Spleen (tissue), 11 donors: ENCODE measurements around the gene RTN4RL2. TPM values are rescaled to one million over a fixed set of nuclear protein-coding genes. Genes with fewer than 3 reads are reported as not detected.
A peak's percentile ranks its signal among the peaks of the same experiment; 100 is the strongest.

Experiments
- DNase-seq: peaks from one replicate; pipeline ENCODE4 v3.0.0-alpha.2; 2020
- H3K27ac ChIP-seq, 8 donors: fragments of 200-600 bp; sonication (generic) in 7 of 8; 1 replicate in 4 of 8; 2 replicates in 4 of 8; pipeline versions ENCODE4 v1.5.0 to v1.8.0; 2016 to 2021; ENCODE audit warnings: inconsistent platforms in 4 of 8, mild to moderate bottlenecking in 4 of 8, moderate library complexity in 1 of 8
- H3K27me3 ChIP-seq, 7 donors: fragments of 200-600 bp; sonication (generic) in 6 of 7; replicated peaks in 1 of 7; 1 replicate in 4 of 7; 2 replicates in 3 of 7; pipeline versions ENCODE4 v1.5.0 to v1.8.0; 2016 to 2021; ENCODE audit warnings: inconsistent platforms in 3 of 7, mild to moderate bottlenecking in 1 of 7
- H3K36me3 ChIP-seq, 6 donors: fragments of 200-600 bp; sonication (generic) in 5 of 6; 1 replicate in 4 of 6; 2 replicates in 2 of 6; pipeline versions ENCODE4 v1.5.0 to v1.8.0; 2016 to 2021; ENCODE audit warnings: inconsistent platforms in 2 of 6
- H3K4me1 ChIP-seq, 6 donors: fragments of 200-600 bp; sonication (generic) in 5 of 6; 1 replicate in 3 of 6; 2 replicates in 3 of 6; pipeline versions ENCODE4 v1.5.0 to v1.8.0; 2016 to 2021; ENCODE audit warnings: inconsistent platforms in 3 of 6
- H3K4me3 ChIP-seq, 8 donors: fragments of 200-600 bp; sonication (generic) in 7 of 8; 1 replicate in 4 of 8; 2 replicates in 4 of 8; pipeline versions ENCODE4 v1.5.0 to v1.8.0; 2016 to 2021; ENCODE audit warnings: inconsistent platforms in 4 of 8, mild to moderate bottlenecking in 4 of 8, moderate library complexity in 2 of 8
- H3K9me3 ChIP-seq, 8 donors: fragments of 200-600 bp; sonication (generic) in 7 of 8; 1 replicate in 4 of 8; 2 replicates in 4 of 8; pipeline versions ENCODE4 v1.5.0 to v1.8.0; 2016 to 2021; ENCODE audit warnings: inconsistent platforms in 4 of 8
- CTCF ChIP-seq, 11 experiments: fragments of 200-600 bp in 7 of 11; fragments of 450-650 bp in 4 of 11; sonication (generic) in 4 of 11; IDR thresholded peaks in 8 of 11; conservative IDR thresholded peaks in 3 of 11; 1 replicate in 7 of 11; 2 replicates in 4 of 11; pipeline versions ENCODE4 v1.4.0 to v1.8.0; 2016 to 2021; ENCODE audit warnings: antibody characterized with exemption in 11 of 11, inconsistent platforms in 4 of 11, mild to moderate bottlenecking in 1 of 11
- POLR2A ChIP-seq, 3 donors: fragments of 450-650 bp; IDR thresholded peaks; one replicate each; pipeline ENCODE4 v1.5.1; 2017; ENCODE audit warnings: antibody characterized with exemption in 3 of 3, mild to moderate bottlenecking in 1 of 3
- POLR2AphosphoS5 ChIP-seq, 3 donors: sonication (generic); formaldehyde crosslinking; IDR thresholded peaks; one replicate each; pipeline ENCODE4 v1.5.1; 2017; ENCODE audit warnings: antibody characterized with exemption in 3 of 3
- WGBS, 5 donors: extraction: QIAGEN DNeasy Blood & Tissue Kit in 3 of 5; methylation state at CpG; one replicate each; pipeline versions ENCODE4 v1.1.5 to v1.1.7; 2013 to 2018; 5-methylcytosine and 5-hydroxymethylcytosine counted together
- intact Hi-C: fragments of 100-400 bp; cut with DNase I; formaldehyde crosslinking; loops from one replicate; pipeline ENCODE4 v1.15.0; 2023; ENCODE audit warnings: low total_unique reads
- polyA plus RNA-seq, 3 donors: library from polyadenylated mRNA; stranded (reverse); fragments of 200-250 nt; gene quantifications; one replicate each; pipeline ENCODE4 v1.2.1, GENCODE V29; 2013
- total RNA-seq, 7 donors: library from RNA; depleted of rRNA in 3 of 7; stranded (reverse); fragments of >200 nt in 3 of 7; fragmentation: NEBNext Ultra II Directional in 4 of 7; extraction: Animal tissue kit (Norgen Biotek cat#: 25700) in 4 of 7; gene quantifications; one replicate each; pipeline versions ENCODE4 v1.1.0 to v1.2.1, GENCODE V29; 2016 to 2021
- donor health status: healthy with polysubstance abuse.
- donor health status: DM: no; HTN: no; CAD: no; lungs with moderate emphysema.
- donor health status: DM: no; HTN: no; CAD: no.
- donor health status: Bipolar disorder and iron deficiency.
- donor health status: healthy.
- donor health status: DM: no; HTN: no; CAD: no.
- donor health status: DM: yes; HTN: yes; CAD: no.

The RTN4RL2 gene
- total and polyA plus RNA-seq, 10 donors, result 0.15 to 2.0 (median 0.44) TPM

- TF ChIP-seq POLR2AphosphoS5 (IDR thresholded peaks at IDR 0.05) (no peak), CTCF (IDR thresholded peaks at IDR 0.05 in 8 of 11, conservative IDR thresholded peaks at IDR 0.05 in 3 of 11) (no peak), POLR2A (IDR thresholded peaks at IDR 0.05) (no peak)
- intact Hi-C loops, result no loop called here
Measured at GRCh38 chr11:57475671-57476046, 15.3 kb downstream of the RTN4RL2 start.

GRCh38 chr11:57476047-57476756 is 15.9 kb downstream of the RTN4RL2 start:
- WGBS, 5 donors, result 2 to 7% (median 5%) methylated on average over 18 to 80 of the region's 80 CpGs
- Histone ChIP-seq H3K27ac (peak overlapping the region in 3 of 8 donors; percentile 12 to 42 (median 16)), H3K9me3 (no peaks in the 10 kb centered on the region), H3K4me3 (peak overlapping the region; percentile 33 to 77 (median 49)), H3K4me1 (peaks cover 8 to 43% (median 36%) of the 10 kb centered on the region in 6 donors), H3K36me3 (no peaks in the 10 kb centered on the region), H3K27me3 (peaks cover 0 to 51% (median 13%) of the 10 kb centered on the region in 7 donors)
- DNase-seq, result peak; percentile 87
- TF ChIP-seq POLR2AphosphoS5 (IDR thresholded peaks at IDR 0.05), result peak in 1 of 3 donors; percentile 35
- no peak for TF ChIP-seq POLR2A (IDR thresholded peaks at IDR 0.05)
- no peak for TF ChIP-seq CTCF (IDR thresholded peaks at IDR 0.05 in 8 of 11, conservative IDR thresholded peaks at IDR 0.05 in 3 of 11)
- intact Hi-C loops, result no loop called here

More at GRCh38 chr11:57475671-57476046, 15.3 kb downstream of the RTN4RL2 start:
- Histone ChIP-seq H3K9me3 (no peaks in the 10 kb centered on the region), H3K27me3 (peaks cover 0 to 51% (median 13%) of the 10 kb centered on the region in 7 donors), H3K4me1 (peaks cover 8 to 41% (median 36%) of the 10 kb centered on the region in 6 donors), H3K4me3 (peak overlapping the region in 6 of 8 donors; percentile 47 to 77 (median 51)), H3K27ac (no peak overlapping the region), H3K36me3 (no peaks in the 10 kb centered on the region)
- 66 to 88% (median 73%) methylated on average over 5 of the region's 5 CpGs for WGBS, 5 donors
- DNase-seq, result no peak

- Histone ChIP-seq H3K27me3 (peaks cover 0 to 55% (median 13%) of the 10 kb centered on the region in 7 donors), H3K36me3 (no peaks in the 10 kb centered on the region), H3K27ac (peak overlapping the region in 3 of 8 donors; percentile 12 to 42 (median 16)), H3K9me3 (no peaks in the 10 kb centered on the region), H3K4me1 (peaks cover 8 to 50% (median 39%) of the 10 kb centered on the region in 6 donors), H3K4me3 (peak overlapping the region; percentile 33 to 77 (median 49))
- intact Hi-C loops, result no loop called here
- 8 to 15% (median 9%) methylated on average over 20 to 27 of the region's 27 CpGs for WGBS, 5 donors
- DNase-seq, result peak; percentile 84
- TF ChIP-seq CTCF (IDR thresholded peaks at IDR 0.05 in 8 of 11, conservative IDR thresholded peaks at IDR 0.05 in 3 of 11) (peak in 9 of 11 experiments; percentile 17 to 71 (median 57)), POLR2AphosphoS5 (IDR thresholded peaks at IDR 0.05) (peak; percentile 31 to 51 (median 43)), POLR2A (IDR thresholded peaks at IDR 0.05) (no peak)
Measured at GRCh38 chr11:57476757-57477506, 16.6 kb downstream of the RTN4RL2 start.
